ENCODE results near the gene METTL16. TPM values are rescaled to one million over a fixed set of nuclear protein-coding genes. Genes with fewer than 3 reads are reported as not detected.

METTL16 gene
- total and polyA plus RNA-seq, 2 experiments from 2014 or later: 40.1 to 80.8 TPM

GRCh38 chr17:2510559-2510958 lies 1.1 kb downstream of the METTL16 start:
- peaks cover 5% of the 10 kb centered on the region for H3K27me3 Mint-ChIP-seq (ENCODE audit: insufficient read depth, low read depth, poor library complexity)

More at GRCh38 chr17:2510559-2510958, 1.1 kb downstream of the METTL16 start:
- Mint-ChIP-seq H3K4me3 (no peak overlapping the region), H3K36me3 (ENCODE audit: low read depth) (peaks cover 28% of the 10 kb centered on the region), H3K27ac (no peak overlapping the region), H3K4me1 (peaks cover 6% of the 10 kb centered on the region; the same call in 2 of the 3 replicates), H3K9me3 (peaks cover 21% of the 10 kb centered on the region)
- no peaks in the 10 kb centered on the region for H3K9me2 ChIP-seq (ENCODE audit: insufficient read depth)
- no peaks in the 10 kb centered on the region for H3K36me3 ChIP-seq (ENCODE audit: insufficient read depth)
- peak overlapping the region; percentile 93 for H3K4me2 ChIP-seq
- H3K4me3 ChIP-seq: peak overlapping the region; percentile 73
- H4K20me1 ChIP-seq (replicated peaks; ENCODE audit: insufficient read depth): 0 out of 2 replicates have a peak, but pooled peaks cover 9% of the 10 kb centered on the region
- H3F3A ChIP-seq (replicated peaks; ENCODE audit: low read depth): peaks cover 5% of the 10 kb centered on the region; the same call in 1 of the 2 replicates
- no peak for ATAC-seq
- H3K27ac ChIP-seq (ENCODE audit: low read depth): peak overlapping the region; percentile 92; the same call in 1 of the 2 replicates
- no peak overlapping the region for H2AFZ ChIP-seq
- DNase-seq (ENCODE audit: low spot score): no peak
- H3K4me1 ChIP-seq (ENCODE audit: insufficient read depth): peaks cover 7% of the 10 kb centered on the region; the same call in 1 of the 2 replicates
- TF ChIP-seq EZH2phosphoT487 (IDR thresholded peaks at IDR 0.05; ENCODE audit: unreplicated experiment) (no peak), POLR2AphosphoS5 (IDR thresholded peaks at IDR 0.05; ENCODE audit: low read depth) (no peak), ZNF331 (CRISPR knock-in tag; IDR thresholded peaks at IDR 0.05; ENCODE audit: low read depth) (no peak), CREB1 (CRISPR knock-in tag; IDR thresholded peaks at IDR 0.05; ENCODE audit: low read depth) (no peak), NANOG (IDR thresholded peaks at IDR 0.05; ENCODE audit: borderline replicate concordance) (no peak), STAT1 (IDR thresholded peaks at IDR 0.05; ENCODE audit: unreplicated experiment) (no peak), JUNB (IDR thresholded peaks at IDR 0.05; ENCODE audit: unreplicated experiment) (no peak), EZH2 (IDR thresholded peaks at IDR 0.05; ENCODE audit: low read depth, unreplicated experiment) (no peak), ZNF462 (CRISPR knock-in tag; IDR thresholded peaks at IDR 0.05) (no peak), ZNF114 (CRISPR knock-in tag; IDR thresholded peaks at IDR 0.05) (no peak)
- TF ChIP-seq, protein P1, sequence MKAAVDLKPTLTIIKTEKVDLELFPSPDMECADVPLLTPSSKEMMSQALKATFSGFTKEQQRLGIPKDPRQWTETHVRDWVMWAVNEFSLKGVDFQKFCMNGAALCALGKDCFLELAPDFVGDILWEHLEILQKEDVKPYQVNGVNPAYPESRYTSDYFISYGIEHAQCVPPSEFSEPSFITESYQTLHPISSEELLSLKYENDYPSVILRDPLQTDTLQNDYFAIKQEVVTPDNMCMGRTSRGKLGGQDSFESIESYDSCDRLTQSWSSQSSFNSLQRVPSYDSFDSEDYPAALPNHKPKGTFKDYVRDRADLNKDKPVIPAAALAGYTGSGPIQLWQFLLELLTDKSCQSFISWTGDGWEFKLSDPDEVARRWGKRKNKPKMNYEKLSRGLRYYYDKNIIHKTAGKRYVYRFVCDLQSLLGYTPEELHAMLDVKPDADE (IDR thresholded peaks at IDR 0.05): no peak
- TF ChIP-seq, protein P2, sequence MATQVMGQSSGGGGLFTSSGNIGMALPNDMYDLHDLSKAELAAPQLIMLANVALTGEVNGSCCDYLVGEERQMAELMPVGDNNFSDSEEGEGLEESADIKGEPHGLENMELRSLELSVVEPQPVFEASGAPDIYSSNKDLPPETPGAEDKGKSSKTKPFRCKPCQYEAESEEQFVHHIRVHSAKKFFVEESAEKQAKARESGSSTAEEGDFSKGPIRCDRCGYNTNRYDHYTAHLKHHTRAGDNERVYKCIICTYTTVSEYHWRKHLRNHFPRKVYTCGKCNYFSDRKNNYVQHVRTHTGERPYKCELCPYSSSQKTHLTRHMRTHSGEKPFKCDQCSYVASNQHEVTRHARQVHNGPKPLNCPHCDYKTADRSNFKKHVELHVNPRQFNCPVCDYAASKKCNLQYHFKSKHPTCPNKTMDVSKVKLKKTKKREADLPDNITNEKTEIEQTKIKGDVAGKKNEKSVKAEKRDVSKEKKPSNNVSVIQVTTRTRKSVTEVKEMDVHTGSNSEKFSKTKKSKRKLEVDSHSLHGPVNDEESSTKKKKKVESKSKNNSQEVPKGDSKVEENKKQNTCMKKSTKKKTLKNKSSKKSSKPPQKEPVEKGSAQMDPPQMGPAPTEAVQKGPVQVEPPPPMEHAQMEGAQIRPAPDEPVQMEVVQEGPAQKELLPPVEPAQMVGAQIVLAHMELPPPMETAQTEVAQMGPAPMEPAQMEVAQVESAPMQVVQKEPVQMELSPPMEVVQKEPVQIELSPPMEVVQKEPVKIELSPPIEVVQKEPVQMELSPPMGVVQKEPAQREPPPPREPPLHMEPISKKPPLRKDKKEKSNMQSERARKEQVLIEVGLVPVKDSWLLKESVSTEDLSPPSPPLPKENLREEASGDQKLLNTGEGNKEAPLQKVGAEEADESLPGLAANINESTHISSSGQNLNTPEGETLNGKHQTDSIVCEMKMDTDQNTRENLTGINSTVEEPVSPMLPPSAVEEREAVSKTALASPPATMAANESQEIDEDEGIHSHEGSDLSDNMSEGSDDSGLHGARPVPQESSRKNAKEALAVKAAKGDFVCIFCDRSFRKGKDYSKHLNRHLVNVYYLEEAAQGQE (IDR thresholded peaks at IDR 0.05; ENCODE audit: unreplicated experiment): no peak
- TF ChIP-seq, protein P3, sequence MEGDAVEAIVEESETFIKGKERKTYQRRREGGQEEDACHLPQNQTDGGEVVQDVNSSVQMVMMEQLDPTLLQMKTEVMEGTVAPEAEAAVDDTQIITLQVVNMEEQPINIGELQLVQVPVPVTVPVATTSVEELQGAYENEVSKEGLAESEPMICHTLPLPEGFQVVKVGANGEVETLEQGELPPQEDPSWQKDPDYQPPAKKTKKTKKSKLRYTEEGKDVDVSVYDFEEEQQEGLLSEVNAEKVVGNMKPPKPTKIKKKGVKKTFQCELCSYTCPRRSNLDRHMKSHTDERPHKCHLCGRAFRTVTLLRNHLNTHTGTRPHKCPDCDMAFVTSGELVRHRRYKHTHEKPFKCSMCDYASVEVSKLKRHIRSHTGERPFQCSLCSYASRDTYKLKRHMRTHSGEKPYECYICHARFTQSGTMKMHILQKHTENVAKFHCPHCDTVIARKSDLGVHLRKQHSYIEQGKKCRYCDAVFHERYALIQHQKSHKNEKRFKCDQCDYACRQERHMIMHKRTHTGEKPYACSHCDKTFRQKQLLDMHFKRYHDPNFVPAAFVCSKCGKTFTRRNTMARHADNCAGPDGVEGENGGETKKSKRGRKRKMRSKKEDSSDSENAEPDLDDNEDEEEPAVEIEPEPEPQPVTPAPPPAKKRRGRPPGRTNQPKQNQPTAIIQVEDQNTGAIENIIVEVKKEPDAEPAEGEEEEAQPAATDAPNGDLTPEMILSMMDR (conservative IDR thresholded peaks at IDR 0.05; ENCODE audit: low read depth in 2 of 2): no peak
- H3K79me2 ChIP-seq (replicated peaks; ENCODE audit: insufficient read depth): peaks cover 47% of the 10 kb centered on the region
- no peaks in the 10 kb centered on the region for H3K27me3 ChIP-seq (ENCODE audit: insufficient read depth)

Data from GM23338 (cell line).